ENCODE results near the gene FOXP2. TPM values are rescaled to one million over a fixed set of nuclear protein-coding genes. Genes with fewer than 3 reads are reported as not detected.
"Not testable (repeated sequence)": the region's sequence is repeated elsewhere in the genome, so short reads cannot be mapped to it uniquely, and the experiment has no call there.

Gene FOXP2
- polyA plus RNA-seq, 1 donor = 9.7 TPM

GRCh38 chr7:114488696-114489095 is 74.1 kb downstream of the FOXP2 start:
- Histone ChIP-seq H3K36me3 (ENCODE audit: control insufficient read depth, insufficient read depth, low read length) (no peaks in the 10 kb centered on the region), H3K27me3 (ENCODE audit: control insufficient read depth, insufficient read depth, low read length) (no peaks in the 10 kb centered on the region), H3K27ac (ENCODE audit: low read length) (no peak overlapping the region), H3K9me3 (ENCODE audit: control insufficient read depth, low read depth, low read length) (peaks cover 8% of the 10 kb centered on the region), H3K4me1 (ENCODE audit: control insufficient read depth, insufficient read depth, low read length) (no peaks in the 10 kb centered on the region), H3K4me3 (ENCODE audit: low read length) (no peak overlapping the region)
- DNase-seq = no peak
- WGBS (ENCODE audit: insufficient coverage, low lambda C conversion rate) = 100% methylated on average over 1 of the region's 2 CpGs

GRCh38 chr7:114497491-114497890 is 82.9 kb downstream of the FOXP2 start:
- not testable (repeated sequence) for H3K9me3 ChIP-seq (ENCODE audit: control insufficient read depth, low read depth, low read length); H3K4me1 ChIP-seq (ENCODE audit: control insufficient read depth, insufficient read depth, low read length); H3K36me3 ChIP-seq (ENCODE audit: control insufficient read depth, insufficient read depth, low read length); DNase-seq; H3K27ac ChIP-seq (ENCODE audit: low read length); H3K4me3 ChIP-seq (ENCODE audit: low read length); H3K27me3 ChIP-seq (ENCODE audit: control insufficient read depth, insufficient read depth, low read length)
- no CpG with 5 or more reads among the region's 1 CpG for WGBS (ENCODE audit: insufficient coverage, low lambda C conversion rate)

GRCh38 chr7:114502454-114503254 is 88.0 kb downstream of the FOXP2 start:
- Histone ChIP-seq H3K4me3 (ENCODE audit: low read length) (no peak overlapping the region), H3K27me3 (ENCODE audit: control insufficient read depth, insufficient read depth, low read length) (no peaks in the 10 kb centered on the region), H3K36me3 (ENCODE audit: control insufficient read depth, insufficient read depth, low read length) (peaks cover 2% of the 10 kb centered on the region), H3K4me1 (ENCODE audit: control insufficient read depth, insufficient read depth, low read length) (no peaks in the 10 kb centered on the region), H3K9me3 (ENCODE audit: control insufficient read depth, low read depth, low read length) (no peaks in the 10 kb centered on the region), H3K27ac (ENCODE audit: low read length) (no peak overlapping the region)
- peak in 1 of 2 donors; percentile 4 for DNase-seq
- 43% methylated on average over 3 of the region's 5 CpGs for WGBS (ENCODE audit: insufficient coverage, low lambda C conversion rate)

DNA sequence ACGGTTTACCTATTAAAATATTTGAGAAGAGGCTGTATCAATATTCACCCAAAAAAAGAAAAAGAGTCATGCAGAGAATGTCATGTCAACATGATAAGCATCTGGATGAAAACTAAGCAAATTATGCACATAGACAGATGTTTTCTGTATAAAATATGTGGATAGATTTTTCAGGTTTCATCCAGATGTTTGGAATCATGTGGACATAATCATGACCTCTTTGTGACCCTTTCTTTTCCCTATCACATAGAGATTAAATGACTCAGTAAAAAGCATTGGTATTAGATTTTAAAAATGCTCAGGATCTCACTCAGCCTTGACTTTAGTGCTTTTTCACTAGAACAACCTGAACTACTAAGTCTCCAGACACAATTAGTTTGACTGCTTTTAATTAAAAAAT is 90.0 kb downstream of the FOXP2 start:
- Histone ChIP-seq H3K9me3 (ENCODE audit: control insufficient read depth, low read depth, low read length) (no peaks in the 10 kb centered on the region), H3K27ac (ENCODE audit: low read length) (no peak overlapping the region), H3K4me1 (ENCODE audit: control insufficient read depth, insufficient read depth, low read length) (no peaks in the 10 kb centered on the region), H3K4me3 (ENCODE audit: low read length) (no peak overlapping the region), H3K27me3 (ENCODE audit: control insufficient read depth, insufficient read depth, low read length) (no peaks in the 10 kb centered on the region), H3K36me3 (ENCODE audit: control insufficient read depth, insufficient read depth, low read length) (no peaks in the 10 kb centered on the region)
- WGBS (ENCODE audit: insufficient coverage, low lambda C conversion rate) = no CpG with 5 or more reads among the region's 1 CpG
- no peak for DNase-seq

GRCh38 chr7:114507381-114507780 is 92.8 kb downstream of the FOXP2 start:
- no peaks in the 10 kb centered on the region for H3K9me3 ChIP-seq (ENCODE audit: control insufficient read depth, low read depth, low read length)
- DNase-seq = no peak
- no peaks in the 10 kb centered on the region for H3K4me1 ChIP-seq (ENCODE audit: control insufficient read depth, insufficient read depth, low read length)
- no peaks in the 10 kb centered on the region for H3K27me3 ChIP-seq (ENCODE audit: control insufficient read depth, insufficient read depth, low read length)
- H3K4me3 ChIP-seq (ENCODE audit: low read length) = no peak overlapping the region
- 100% methylated on average over 1 of the region's 1 CpG for WGBS (ENCODE audit: insufficient coverage, low lambda C conversion rate)
- no peaks in the 10 kb centered on the region for H3K36me3 ChIP-seq (ENCODE audit: control insufficient read depth, insufficient read depth, low read length)
- no peak overlapping the region for H3K27ac ChIP-seq (ENCODE audit: low read length)

GRCh38 chr7:114508086-114508485 is 93.5 kb downstream of the FOXP2 start:
- Histone ChIP-seq H3K27ac (ENCODE audit: low read length) (no peak overlapping the region), H3K9me3 (ENCODE audit: control insufficient read depth, low read depth, low read length) (no peaks in the 10 kb centered on the region)
- no peak for DNase-seq

GRCh38 chr7:114510824-114511223 is 96.2 kb downstream of the FOXP2 start:
- H3K4me1 ChIP-seq (ENCODE audit: control insufficient read depth, insufficient read depth, low read length); H3K27me3 ChIP-seq (ENCODE audit: control insufficient read depth, insufficient read depth, low read length); DNase-seq; H3K4me3 ChIP-seq (ENCODE audit: low read length); H3K36me3 ChIP-seq (ENCODE audit: control insufficient read depth, insufficient read depth, low read length); H3K9me3 ChIP-seq (ENCODE audit: control insufficient read depth, low read depth, low read length); H3K27ac ChIP-seq (ENCODE audit: low read length): not testable (repeated sequence)
- whole genome bisulfite sequencing (ENCODE audit: insufficient coverage, low lambda C conversion rate) = no CpG with 5 or more reads among the region's 1 CpG

More at GRCh38 chr7:114508086-114508485, 93.5 kb downstream of the FOXP2 start:
- Histone ChIP-seq H3K27me3 (ENCODE audit: control insufficient read depth, insufficient read depth, low read length) (no peaks in the 10 kb centered on the region), H3K4me3 (ENCODE audit: low read length) (no peak overlapping the region), H3K4me1 (ENCODE audit: control insufficient read depth, insufficient read depth, low read length) (no peaks in the 10 kb centered on the region), H3K36me3 (ENCODE audit: control insufficient read depth, insufficient read depth, low read length) (no peaks in the 10 kb centered on the region)

- Histone ChIP-seq H3K4me1 (ENCODE audit: control insufficient read depth, insufficient read depth, low read length) (no peaks in the 10 kb centered on the region), H3K27ac (ENCODE audit: low read length) (no peak overlapping the region), H3K4me3 (ENCODE audit: low read length) (no peak overlapping the region), H3K36me3 (ENCODE audit: control insufficient read depth, insufficient read depth, low read length) (no peaks in the 10 kb centered on the region), H3K27me3 (ENCODE audit: control insufficient read depth, insufficient read depth, low read length) (no peaks in the 10 kb centered on the region), H3K9me3 (ENCODE audit: control insufficient read depth, low read depth, low read length) (no peaks in the 10 kb centered on the region)
- no CpG with 5 or more reads among the region's 1 CpG for whole genome bisulfite sequencing (ENCODE audit: insufficient coverage, low lambda C conversion rate)
- peak in 1 of 2 donors; percentile 9 for DNase-seq
These were observed 104.6 kb downstream of the FOXP2 start for GRCh38 chr7:114519240-114519639.

GRCh38 chr7:114522081-114522480 is 107.5 kb downstream of the FOXP2 start:
- no CpG with 5 or more reads among the region's 1 CpG for WGBS (ENCODE audit: insufficient coverage, low lambda C conversion rate)
- Histone ChIP-seq H3K4me1 (ENCODE audit: control insufficient read depth, insufficient read depth, low read length) (no peaks in the 10 kb centered on the region), H3K4me3 (ENCODE audit: low read length) (no peak overlapping the region), H3K27ac (ENCODE audit: low read length) (no peak overlapping the region), H3K27me3 (ENCODE audit: control insufficient read depth, insufficient read depth, low read length) (no peaks in the 10 kb centered on the region), H3K36me3 (ENCODE audit: control insufficient read depth, insufficient read depth, low read length) (no peaks in the 10 kb centered on the region), H3K9me3 (ENCODE audit: control insufficient read depth, low read depth, low read length) (no peaks in the 10 kb centered on the region)
- DNase-seq = no peak

DNA sequence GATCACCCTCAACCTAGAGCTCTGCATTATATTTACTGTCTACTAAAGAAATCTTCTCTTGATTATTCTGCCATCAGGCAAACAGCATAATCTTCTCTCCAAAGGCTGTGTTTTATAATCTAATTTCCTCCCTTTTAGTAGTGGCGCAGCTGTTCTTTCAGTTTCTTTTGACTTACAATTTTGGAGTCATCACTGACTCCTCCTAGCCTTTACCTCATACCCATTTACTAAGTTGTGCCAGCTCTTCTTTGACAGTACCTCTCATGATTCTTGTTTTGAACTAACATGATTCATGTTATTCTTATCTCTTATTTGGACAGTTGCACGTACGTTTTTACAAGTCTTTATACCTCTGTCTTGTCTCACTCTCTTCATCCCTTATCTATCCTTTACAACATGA is 113.0 kb downstream of the FOXP2 start:
- Histone ChIP-seq H3K9me3 (ENCODE audit: control insufficient read depth, low read depth, low read length) (no peaks in the 10 kb centered on the region), H3K27me3 (ENCODE audit: control insufficient read depth, insufficient read depth, low read length) (no peaks in the 10 kb centered on the region), H3K4me1 (ENCODE audit: control insufficient read depth, insufficient read depth, low read length) (no peaks in the 10 kb centered on the region), H3K4me3 (ENCODE audit: low read length) (no peak overlapping the region), H3K36me3 (ENCODE audit: control insufficient read depth, insufficient read depth, low read length) (no peaks in the 10 kb centered on the region), H3K27ac (ENCODE audit: low read length) (no peak overlapping the region)
- 20% methylated on average over 1 of the region's 3 CpGs for WGBS (ENCODE audit: insufficient coverage, low lambda C conversion rate)
- no peak for DNase-seq

DNA sequence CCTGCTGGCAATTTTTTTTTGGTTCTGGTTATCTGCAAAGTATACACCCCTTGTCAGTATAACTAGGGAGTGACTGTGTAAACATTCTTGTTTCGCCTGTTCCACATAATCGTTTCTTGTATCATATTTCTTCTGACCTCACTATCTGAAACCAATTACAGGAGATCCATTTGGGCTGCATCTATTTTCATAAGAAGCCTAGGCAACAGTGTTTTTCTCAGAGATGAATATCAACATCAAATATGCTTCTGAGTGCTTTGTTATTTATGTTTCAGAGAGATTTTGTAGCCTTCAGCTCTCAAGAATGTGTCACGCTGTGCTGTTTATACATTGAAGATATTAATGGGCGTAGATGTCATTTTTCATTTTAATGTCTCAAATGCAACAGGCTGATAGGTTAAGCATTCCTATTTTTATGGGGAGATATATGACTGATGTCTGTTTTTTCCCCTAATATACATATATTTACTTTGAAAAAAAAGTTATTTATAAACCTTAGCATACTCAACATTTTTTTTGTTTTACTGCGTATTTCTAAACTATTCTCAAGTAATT is 115.5 kb downstream of the FOXP2 start:
- 20% methylated on average over 3 of the region's 5 CpGs for WGBS (ENCODE audit: insufficient coverage, low lambda C conversion rate)
- Histone ChIP-seq H3K4me3 (ENCODE audit: low read length) (no peak overlapping the region), H3K36me3 (ENCODE audit: control insufficient read depth, insufficient read depth, low read length) (no peaks in the 10 kb centered on the region), H3K27me3 (ENCODE audit: control insufficient read depth, insufficient read depth, low read length) (no peaks in the 10 kb centered on the region), H3K27ac (ENCODE audit: low read length) (no peak overlapping the region), H3K9me3 (ENCODE audit: control insufficient read depth, low read depth, low read length) (no peaks in the 10 kb centered on the region), H3K4me1 (ENCODE audit: control insufficient read depth, insufficient read depth, low read length) (no peaks in the 10 kb centered on the region)
- peak in 1 of 2 donors; percentile 24 for DNase-seq

Measured in large intestine (tissue), 3 donors.